IMR-90 (cell line): ENCODE data around the gene AKAP7.

Experiments
- CEBPB ChIP-seq: IDR thresholded peaks from 2 replicates; pipeline ENCODE4 v1.6.1; 2012; ENCODE audit warnings: low read depth, low read length, improper control_type of control experiment
- ELK1 ChIP-seq: fragments of 150-350 bp; IDR thresholded peaks from 2 replicates; pipeline ENCODE4 v1.6.1; 2016; ENCODE audit warnings: low read depth, mild to moderate bottlenecking, low read length, moderate library complexity, borderline replicate concordance
- MAFK ChIP-seq: IDR thresholded peaks from 2 replicates; pipeline ENCODE4 v1.6.1; 2012; ENCODE audit warnings: low read depth, low read length, improper control_type of control experiment
- MAZ ChIP-seq: IDR thresholded peaks from 2 replicates; pipeline ENCODE4 v1.6.1; 2012; ENCODE audit warnings: low read depth, mild to moderate bottlenecking, low read length, improper control_type of control experiment, moderate library complexity, borderline replicate concordance
- NFE2L2 ChIP-seq: fragments of 150-350 bp; IDR thresholded peaks from 2 replicates; pipeline ENCODE4 v1.6.1; 2016; ENCODE audit warnings: low read depth, mild to moderate bottlenecking, low read length
- POLR2A ChIP-seq: IDR thresholded peaks from 2 replicates; pipeline ENCODE4 v1.6.1; 2012; ENCODE audit warnings: mild to moderate bottlenecking, low read depth, low read length
- RAD21 ChIP-seq: IDR thresholded peaks from 2 replicates; pipeline ENCODE4 v1.6.1; 2012; ENCODE audit warnings: low read length, improper control_type of control experiment
- RCOR1 ChIP-seq: IDR thresholded peaks from 2 replicates; pipeline ENCODE4 v1.6.1; 2012; ENCODE audit warnings: mild to moderate bottlenecking, low read length, improper control_type of control experiment; ENCODE audit not compliant: insufficient replicate concordance
- SMC3 ChIP-seq: fragments of 150-350 bp; IDR thresholded peaks from 2 replicates; pipeline ENCODE4 v1.6.1; 2016; ENCODE audit warnings: low read depth, mild to moderate bottlenecking, antibody characterized with exemption, low read length, moderate library complexity
- TF ChIP-seq, protein P1 (sequence below): conservative IDR thresholded peaks from 2 replicates; pipeline ENCODE4 v1.5.1; 2012; ENCODE audit warnings: mild to moderate bottlenecking, low read depth, low read length, improper control_type of control experiment

DNA sequence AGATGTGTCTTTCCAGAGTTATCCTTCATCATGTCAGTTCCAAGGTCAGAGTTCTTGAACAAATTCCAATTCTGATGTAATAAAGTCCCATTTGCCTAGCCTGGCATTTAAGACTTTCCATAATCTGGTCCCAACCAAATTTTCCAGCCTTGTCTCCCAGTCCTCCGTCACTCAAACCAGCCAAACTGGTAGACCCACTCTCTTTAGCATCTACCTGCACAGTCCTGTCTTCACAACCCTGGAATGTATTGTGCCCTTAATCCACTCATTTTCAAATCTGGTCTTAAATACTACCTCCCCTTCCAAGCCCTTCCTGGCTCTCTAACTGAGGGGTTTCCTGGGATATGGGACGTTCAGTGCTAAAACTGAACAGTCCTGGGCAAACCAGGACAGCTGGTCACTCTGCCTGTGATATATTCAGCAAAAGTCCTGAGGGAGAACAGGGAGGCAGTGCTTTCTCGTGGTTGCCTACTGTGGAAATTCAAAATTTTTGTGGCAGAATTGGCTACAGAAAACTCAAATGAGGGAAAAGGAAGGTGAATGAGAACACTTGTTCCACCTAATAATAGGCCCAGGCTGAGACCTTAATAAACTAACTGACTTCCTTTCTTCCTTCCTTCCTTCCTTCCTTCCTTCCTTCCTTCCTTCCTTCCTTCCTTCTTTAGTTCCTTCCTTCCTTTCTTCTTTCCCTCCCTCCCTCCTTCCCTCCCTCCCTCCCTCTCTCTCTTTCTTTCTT is 10.8 kb upstream of the AKAP7 start:
- TF ChIP-seq, protein P1, sequence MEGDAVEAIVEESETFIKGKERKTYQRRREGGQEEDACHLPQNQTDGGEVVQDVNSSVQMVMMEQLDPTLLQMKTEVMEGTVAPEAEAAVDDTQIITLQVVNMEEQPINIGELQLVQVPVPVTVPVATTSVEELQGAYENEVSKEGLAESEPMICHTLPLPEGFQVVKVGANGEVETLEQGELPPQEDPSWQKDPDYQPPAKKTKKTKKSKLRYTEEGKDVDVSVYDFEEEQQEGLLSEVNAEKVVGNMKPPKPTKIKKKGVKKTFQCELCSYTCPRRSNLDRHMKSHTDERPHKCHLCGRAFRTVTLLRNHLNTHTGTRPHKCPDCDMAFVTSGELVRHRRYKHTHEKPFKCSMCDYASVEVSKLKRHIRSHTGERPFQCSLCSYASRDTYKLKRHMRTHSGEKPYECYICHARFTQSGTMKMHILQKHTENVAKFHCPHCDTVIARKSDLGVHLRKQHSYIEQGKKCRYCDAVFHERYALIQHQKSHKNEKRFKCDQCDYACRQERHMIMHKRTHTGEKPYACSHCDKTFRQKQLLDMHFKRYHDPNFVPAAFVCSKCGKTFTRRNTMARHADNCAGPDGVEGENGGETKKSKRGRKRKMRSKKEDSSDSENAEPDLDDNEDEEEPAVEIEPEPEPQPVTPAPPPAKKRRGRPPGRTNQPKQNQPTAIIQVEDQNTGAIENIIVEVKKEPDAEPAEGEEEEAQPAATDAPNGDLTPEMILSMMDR: no peak
- TF ChIP-seq ELK1 (no peak), CEBPB (no peak), POLR2A (no peak), MAFK (no peak), SMC3 (no peak), RCOR1 (no peak), MAZ (no peak), RAD21 (no peak), NFE2L2 (no peak)
